ENCODE measurements around the gene CDC7. TPM values are rescaled to one million over a fixed set of nuclear protein-coding genes. Genes with fewer than 3 reads are reported as not detected.

CDC7 gene
- total RNA-seq, 2 experiments from 2014 or later: 35.8 to 54.5 TPM

- H3K79me2 ChIP-seq (ENCODE audit: insufficient read depth, low read depth, low read length): no peaks in the 10 kb centered on the region
- no peak overlapping the region for H3K4me2 ChIP-seq (ENCODE audit: low read length)
- no peak overlapping the region for H3K27ac ChIP-seq (ENCODE audit: low read depth, low read length, poor library complexity, severe bottlenecking)
- H3K9me2 ChIP-seq (ENCODE audit: insufficient read depth, low read length): no peaks in the 10 kb centered on the region
- H2AFZ ChIP-seq (ENCODE audit: low read length): no peak overlapping the region
- no peak for TF ChIP-seq EZH2phosphoT487 (IDR thresholded peaks at IDR 0.05; ENCODE audit: borderline replicate concordance, low read depth, low read length)
- TF ChIP-seq CTCF (conservative IDR thresholded peaks at IDR 0.05; ENCODE audit: low read length): no peak
- no peaks in the 10 kb centered on the region for H3K36me3 ChIP-seq (ENCODE audit: insufficient read depth, low read length)
- POLR2A ChIA-PET: no interaction called here
- no peak for DNase-seq (ENCODE audit: low spot score)
- CTCF ChIA-PET (ENCODE audit: unreplicated experiment): no interaction called here
- intact Hi-C loops (cut with micrococcal nuclease; ENCODE audit: unreplicated experiment): no loop called here
- H4K20me1 ChIP-seq (ENCODE audit: insufficient read depth, low read length): no peaks in the 10 kb centered on the region
- no peaks in the 10 kb centered on the region for H3K9me3 ChIP-seq (ENCODE audit: low read length)
- no peaks in the 10 kb centered on the region for H3K4me1 ChIP-seq (ENCODE audit: insufficient read depth, low read length, poor library complexity, severe bottlenecking)
- H3K4me3 ChIP-seq (ENCODE audit: low read depth, low read length, poor library complexity, severe bottlenecking): no peak overlapping the region
- BruUV-seq (replicated peaks): no TSS peak
Measured at GRCh38 chr1:91556556-91556955, 55.9 kb downstream of the CDC7 start.

- H2AFZ ChIP-seq (ENCODE audit: low read length): no peak overlapping the region
- H3K4me2 ChIP-seq (ENCODE audit: low read length): no peak overlapping the region
- no peaks in the 10 kb centered on the region for H4K20me1 ChIP-seq (ENCODE audit: insufficient read depth, low read length)
- H3K36me3 ChIP-seq (ENCODE audit: insufficient read depth, low read length): no peaks in the 10 kb centered on the region
- ChIA-PET POLR2A (no interaction called here), CTCF (ENCODE audit: unreplicated experiment) (no interaction called here)
- no peak for TF ChIP-seq EZH2phosphoT487 (IDR thresholded peaks at IDR 0.05; ENCODE audit: borderline replicate concordance, low read depth, low read length)
- no peak for TF ChIP-seq CTCF (conservative IDR thresholded peaks at IDR 0.05; ENCODE audit: low read length)
- intact Hi-C loops (cut with micrococcal nuclease; ENCODE audit: unreplicated experiment): no loop called here
- H3K27ac ChIP-seq (ENCODE audit: low read depth, low read length, poor library complexity, severe bottlenecking): no peak overlapping the region
- no peaks in the 10 kb centered on the region for H3K9me2 ChIP-seq (ENCODE audit: insufficient read depth, low read length)
- DNase-seq (ENCODE audit: low spot score): no peak
- no peaks in the 10 kb centered on the region for H3K79me2 ChIP-seq (ENCODE audit: insufficient read depth, low read depth, low read length)
- H3K4me3 ChIP-seq (ENCODE audit: low read depth, low read length, poor library complexity, severe bottlenecking): no peak overlapping the region
- no TSS peak for BruUV-seq (replicated peaks)
- no peaks in the 10 kb centered on the region for H3K9me3 ChIP-seq (ENCODE audit: low read length)
- H3K4me1 ChIP-seq (ENCODE audit: insufficient read depth, low read length, poor library complexity, severe bottlenecking): no peaks in the 10 kb centered on the region
Measured at GRCh38 chr1:91557039-91557690, 56.5 kb downstream of the CDC7 start.

GRCh38 chr1:91557826-91558225, 57.2 kb downstream of the CDC7 start:
- intact Hi-C loops (cut with micrococcal nuclease; ENCODE audit: unreplicated experiment): no loop called here
- Histone ChIP-seq H3K27ac (ENCODE audit: low read depth, low read length, poor library complexity, severe bottlenecking) (no peak overlapping the region), H3K9me2 (ENCODE audit: insufficient read depth, low read length) (no peaks in the 10 kb centered on the region), H3K4me1 (ENCODE audit: insufficient read depth, low read length, poor library complexity, severe bottlenecking) (no peaks in the 10 kb centered on the region), H3K4me3 (ENCODE audit: low read depth, low read length, poor library complexity, severe bottlenecking) (no peak overlapping the region), H4K20me1 (ENCODE audit: insufficient read depth, low read length) (no peaks in the 10 kb centered on the region), H2AFZ (ENCODE audit: low read length) (no peak overlapping the region), H3K9me3 (ENCODE audit: low read length) (no peaks in the 10 kb centered on the region), H3K79me2 (ENCODE audit: insufficient read depth, low read depth, low read length) (no peaks in the 10 kb centered on the region), H3K36me3 (ENCODE audit: insufficient read depth, low read length) (no peaks in the 10 kb centered on the region), H3K4me2 (ENCODE audit: low read length) (no peak overlapping the region)
- no TSS peak for BruUV-seq (replicated peaks)
- DNase-seq (ENCODE audit: low spot score): no peak
- TF ChIP-seq EZH2phosphoT487 (IDR thresholded peaks at IDR 0.05; ENCODE audit: borderline replicate concordance, low read depth, low read length) (no peak), CTCF (conservative IDR thresholded peaks at IDR 0.05; ENCODE audit: low read length) (no peak)
- ChIA-PET POLR2A (no interaction called here), CTCF (ENCODE audit: unreplicated experiment) (no interaction called here)

Data from OCI-LY7 (cell line).